DMS114 treated with DMSO at 0.1 percent for 48 hours (cell line): ENCODE measurements around the gene XKR8.

ENCODE experiments used
- DNase-seq: peaks from one replicate; lab custom pipeline; 2025; ENCODE audit not compliant: unreplicated experiment; lab: John Stamatoyannopoulos, UW

The XKR8 gene

GRCh38 chr1:27955076-27955475 lies 4.7 kb upstream of the XKR8 start:
- no peak for DNase-seq

- DNase-seq, result no peak
Observed at GRCh38 chr1:27956761-27957160, 3.0 kb upstream of the XKR8 start.

GRCh38 chr1:27957655-27958054 lies 2.1 kb upstream of the XKR8 start:
- DNase-seq, result no peak

GRCh38 chr1:27958513-27958912 lies 1.3 kb upstream of the XKR8 start:
- DNase-seq, result no peak

- DNase-seq, result no peak
Observed at GRCh38 chr1:27960762-27961645, 1.2 kb downstream of the XKR8 start.

- DNase-seq, result no peak
Observed at GRCh38 chr1:27961646-27962221, 2.0 kb downstream of the XKR8 start.

GRCh38 chr1:27963393-27963792 lies 3.6 kb downstream of the XKR8 start:
- DNase-seq, result no peak

GRCh38 chr1:27966402-27967105 lies 6.8 kb downstream of the XKR8 start:
- DNase-seq, result no peak

GRCh38 chr1:27967106-27967883 lies 7.5 kb downstream of the XKR8 start:
- no peak for DNase-seq

- DNase-seq, result no peak
Observed at GRCh38 chr1:27967884-27968466, 8.2 kb downstream of the XKR8 start.

GRCh38 chr1:27968692-27969091 lies 8.9 kb downstream of the XKR8 start:
- DNase-seq, result no peak

GRCh38 chr1:27970401-27970800 lies 10.6 kb downstream of the XKR8 start:
- no peak for DNase-seq

- DNase-seq, result no peak
Observed at GRCh38 chr1:27971674-27972073, 11.9 kb downstream of the XKR8 start.

- DNase-seq, result no peak
Observed at GRCh38 chr1:27972141-27972540, 12.4 kb downstream of the XKR8 start.

- no peak for DNase-seq
Observed at GRCh38 chr1:27973771-27974416, 14.1 kb downstream of the XKR8 start.

GRCh38 chr1:27974417-27974781 lies 14.6 kb downstream of the XKR8 start:
- DNase-seq, result no peak

- DNase-seq, result peak; percentile 54
Observed at GRCh38 chr1:27979151-27979858, 19.5 kb downstream of the XKR8 start.

GRCh38 chr1:27979859-27980201 lies 20.1 kb downstream of the XKR8 start:
- no peak for DNase-seq

- no peak for DNase-seq
Observed at GRCh38 chr1:27980216-27980845, 20.6 kb downstream of the XKR8 start.
